NCI-H1417 treated with DMSO at 0.1 percent for 48 hours (cell line): ENCODE data around the gene NENF.
A peak's percentile ranks its signal among the peaks of the same experiment; 100 is the strongest.

Source experiments
- DNase-seq: peaks from one replicate; lab custom pipeline; 2025; lab: John Stamatoyannopoulos, UW

The NENF gene

DNA sequence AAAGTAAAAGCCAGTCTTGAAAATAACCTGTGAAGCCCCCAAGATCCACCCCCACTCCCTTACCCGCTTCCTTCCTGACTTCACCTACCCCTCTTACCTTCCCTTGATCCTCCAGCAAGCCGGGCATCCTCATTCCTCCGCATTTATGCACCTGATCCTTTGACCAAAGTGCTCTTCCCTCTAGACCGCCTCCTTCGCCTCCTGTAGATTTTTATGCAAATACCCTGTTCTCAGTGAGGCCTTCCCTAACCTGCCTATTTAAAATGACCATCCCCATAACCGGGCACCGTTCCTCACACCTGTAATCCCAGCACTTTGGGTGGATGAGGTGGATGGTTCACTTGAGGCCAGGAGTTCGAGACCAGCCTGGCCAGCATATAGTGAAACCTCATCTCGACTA, 1.1 kb upstream of the NENF start:
- DNase-seq = no peak

DNA sequence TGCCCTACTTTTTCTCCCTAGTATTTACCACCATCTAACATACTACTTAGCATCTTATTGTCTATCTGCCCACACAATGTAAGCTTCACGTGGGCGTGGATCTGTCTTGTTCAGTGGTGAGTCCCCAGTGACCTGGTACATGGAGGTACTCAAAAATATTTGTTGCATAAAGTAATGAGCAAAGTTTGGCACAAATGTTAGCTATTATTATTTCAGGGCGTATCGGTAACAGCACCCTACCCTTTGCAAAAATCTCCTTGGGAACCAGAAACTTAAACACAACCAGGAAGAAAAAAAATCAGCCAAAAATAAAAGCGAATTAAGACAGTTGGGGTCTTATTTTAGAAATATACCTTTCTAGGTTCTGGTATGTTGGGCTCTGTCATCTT, 454 bp upstream of the NENF start:
- no peak for DNase-seq

DNA sequence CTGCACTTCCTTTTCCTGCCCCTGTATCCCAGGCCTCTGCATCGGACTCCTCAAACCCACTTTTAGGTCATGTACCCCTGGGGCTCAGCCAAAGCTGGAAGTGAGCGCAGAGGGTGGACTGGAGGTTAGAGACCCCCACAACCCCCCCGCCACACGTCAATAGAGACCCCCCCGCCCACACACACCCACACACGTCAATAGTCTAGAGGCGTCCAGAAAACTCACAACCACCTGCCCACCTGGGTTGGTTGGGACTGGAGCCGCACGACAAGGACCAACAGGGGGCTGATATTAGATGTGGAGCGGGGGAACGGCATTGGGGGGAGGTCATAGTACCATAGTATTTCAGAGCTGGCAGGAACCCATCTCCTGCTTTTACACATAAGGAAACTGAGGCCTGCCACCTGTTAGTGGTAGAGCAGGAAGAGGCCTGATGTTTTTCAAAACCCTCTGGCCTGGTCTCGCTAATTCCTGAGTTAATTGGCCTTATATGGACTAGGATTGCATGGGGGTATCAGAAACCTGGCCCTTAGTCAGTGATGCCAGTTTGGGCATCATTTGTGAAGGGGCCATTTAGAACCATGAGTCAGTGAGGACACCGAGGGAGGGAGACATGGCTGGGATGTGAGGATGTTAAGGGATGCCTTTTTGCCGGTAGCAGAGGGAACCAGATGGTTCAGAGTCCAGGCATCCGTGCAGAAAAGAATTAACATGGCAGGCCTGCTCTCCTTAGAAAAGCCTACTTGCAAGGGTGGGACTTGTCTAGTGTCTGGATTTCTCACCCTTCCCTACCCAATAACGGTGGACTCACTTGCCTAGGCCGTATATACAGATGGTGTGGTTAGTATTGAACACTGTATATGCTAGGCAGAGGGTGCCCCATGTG, 1.1 kb downstream of the NENF start:
- no peak for DNase-seq

DNA sequence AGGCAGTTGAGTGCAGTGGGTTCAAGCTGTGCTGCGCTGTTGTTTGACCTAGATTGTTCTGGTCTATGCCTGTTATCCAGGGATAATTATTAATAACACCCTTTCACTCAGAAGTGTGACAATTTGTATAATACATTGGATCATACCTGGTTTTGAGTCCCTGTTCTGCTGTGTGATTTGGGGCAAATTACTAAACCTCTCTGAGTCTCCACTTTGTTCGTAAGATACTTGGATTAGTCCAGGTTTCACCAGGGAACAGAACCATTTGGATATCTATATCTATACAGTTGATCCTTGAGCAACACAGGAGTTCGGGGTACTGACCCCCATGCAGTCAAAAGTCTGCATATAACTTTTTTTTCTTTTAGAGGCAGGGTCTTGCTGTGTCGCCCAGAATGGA, 2.3 kb downstream of the NENF start:
- DNase-seq = no peak

DNA sequence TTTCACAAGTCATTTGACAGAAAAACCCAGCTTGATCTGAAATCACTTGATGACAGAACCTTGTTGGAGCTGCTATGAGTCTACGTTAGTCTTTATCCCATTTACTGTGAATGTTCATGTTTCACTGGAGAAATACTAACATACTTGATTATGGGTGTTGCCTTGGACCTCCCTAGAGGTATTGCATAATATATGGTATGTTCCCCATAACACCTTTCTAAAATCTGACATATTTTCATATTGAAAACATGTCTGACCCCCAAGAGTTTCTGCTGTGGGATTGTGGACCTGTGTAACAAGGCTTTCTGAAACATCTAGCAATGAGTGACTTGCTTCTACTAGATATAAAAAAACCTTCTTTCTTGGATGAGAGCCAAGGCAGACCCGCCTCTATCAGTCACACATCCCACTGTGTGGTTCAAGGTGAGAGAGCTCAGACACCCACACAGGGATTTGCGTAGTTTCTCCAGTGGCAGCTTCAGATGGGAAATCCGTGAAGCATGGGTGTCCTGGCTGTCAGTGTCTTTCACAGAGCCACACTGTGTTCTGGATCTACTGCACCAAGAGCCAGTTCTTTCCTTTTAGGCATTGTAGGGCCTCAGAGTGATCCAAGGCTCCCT, 4.6 kb downstream of the NENF start:
- DNase-seq = no peak

DNA sequence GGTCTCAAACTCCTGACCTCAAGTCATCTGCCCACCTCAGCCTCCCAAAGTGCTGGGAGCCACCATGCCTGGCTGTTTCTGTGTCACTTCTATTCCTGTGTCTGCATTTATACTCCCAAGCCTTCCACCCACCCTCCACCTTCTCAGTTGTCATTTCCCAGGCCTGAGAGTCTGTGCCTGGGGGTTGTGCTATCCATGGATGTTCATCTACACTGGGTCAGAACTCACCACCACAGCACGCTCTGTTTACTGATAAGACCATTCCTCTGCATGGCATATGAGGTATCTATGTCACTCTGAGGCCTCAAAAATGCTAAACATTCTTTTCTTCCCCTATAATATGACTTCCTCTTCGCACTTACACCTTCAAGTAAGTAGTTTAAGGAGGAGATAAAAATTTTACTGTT, 6.1 kb downstream of the NENF start:
- DNase-seq = no peak

DNA sequence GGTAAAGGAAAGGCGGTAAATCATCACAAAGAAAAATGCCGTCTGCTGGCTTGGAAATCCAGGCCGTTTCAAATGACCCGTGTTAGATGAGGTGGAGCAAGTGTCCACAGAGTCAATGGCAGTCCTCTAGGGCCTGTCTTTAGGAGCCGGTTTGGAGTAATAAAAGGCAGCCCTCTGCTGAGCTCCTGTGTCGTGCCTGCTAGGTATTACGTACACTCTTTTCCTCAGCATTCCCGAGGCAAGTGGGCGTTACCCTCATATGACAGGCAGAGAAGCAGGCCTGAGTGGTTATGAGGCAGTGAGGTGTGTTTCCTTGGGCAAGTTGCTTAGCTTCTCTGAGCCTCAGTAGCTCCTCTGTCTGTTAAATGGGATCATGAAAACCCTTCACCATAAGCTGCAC, 7.7 kb downstream of the NENF start:
- no peak for DNase-seq

DNA sequence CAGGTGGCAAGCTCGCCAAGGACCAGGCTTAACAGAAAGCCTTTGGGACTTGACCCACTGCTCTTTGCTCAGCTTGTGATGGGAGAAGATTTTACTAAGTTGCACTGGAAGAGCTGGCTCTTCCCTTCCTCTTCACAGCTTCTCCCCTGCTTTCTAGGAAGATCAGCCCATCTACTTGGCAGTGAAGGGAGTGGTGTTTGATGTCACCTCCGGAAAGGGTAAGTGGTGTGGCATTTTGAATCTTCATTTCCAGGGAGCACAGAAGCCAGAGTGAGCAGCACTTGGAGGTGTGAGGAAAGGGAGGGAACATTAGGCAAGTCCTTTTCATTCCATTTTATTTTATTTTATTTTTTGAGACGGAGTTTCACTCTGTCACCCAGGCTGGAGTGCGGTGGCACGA, 9.7 kb downstream of the NENF start:
- no peak for DNase-seq

DNA sequence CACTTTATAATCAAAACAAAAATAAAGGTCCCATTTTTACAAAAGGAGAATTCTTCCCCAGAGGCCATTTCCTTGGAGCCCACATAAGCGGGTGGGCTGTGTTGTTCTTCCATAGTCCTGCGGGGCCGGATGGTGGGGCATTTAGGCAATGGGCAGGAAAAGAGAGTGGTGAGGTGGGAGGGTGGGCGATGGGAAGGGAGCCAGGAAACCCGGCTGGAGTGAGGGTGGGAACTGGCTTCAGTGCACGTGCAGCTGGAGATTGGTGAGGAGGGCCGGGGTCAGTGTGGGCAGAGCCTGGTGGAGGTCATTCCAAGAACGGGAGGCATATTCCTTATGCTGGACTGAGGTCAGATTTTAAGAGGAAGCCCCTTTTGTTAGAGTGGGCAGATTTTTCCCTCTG, 13.6 kb downstream of the NENF start:
- no peak for DNase-seq

DNA sequence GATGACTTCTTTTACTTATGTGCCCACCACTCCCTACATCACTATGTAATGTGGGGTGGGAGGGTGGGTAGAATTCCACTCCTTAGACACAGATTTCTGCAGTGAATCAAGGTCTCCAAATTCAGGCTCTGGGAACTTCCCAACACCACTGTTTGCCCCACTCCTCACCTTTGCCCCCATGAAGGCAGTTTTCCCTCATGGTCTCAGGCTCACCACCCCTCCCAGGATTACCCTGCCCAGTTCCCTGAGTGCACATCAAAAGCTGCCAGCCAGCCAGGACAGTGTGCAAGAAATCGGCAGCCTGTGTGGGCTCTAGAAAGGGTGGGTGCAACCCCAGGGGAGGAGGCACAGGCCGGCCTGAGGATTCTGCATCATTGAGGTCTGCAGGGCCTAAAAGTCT, 14.8 kb downstream of the NENF start:
- no peak for DNase-seq

DNA sequence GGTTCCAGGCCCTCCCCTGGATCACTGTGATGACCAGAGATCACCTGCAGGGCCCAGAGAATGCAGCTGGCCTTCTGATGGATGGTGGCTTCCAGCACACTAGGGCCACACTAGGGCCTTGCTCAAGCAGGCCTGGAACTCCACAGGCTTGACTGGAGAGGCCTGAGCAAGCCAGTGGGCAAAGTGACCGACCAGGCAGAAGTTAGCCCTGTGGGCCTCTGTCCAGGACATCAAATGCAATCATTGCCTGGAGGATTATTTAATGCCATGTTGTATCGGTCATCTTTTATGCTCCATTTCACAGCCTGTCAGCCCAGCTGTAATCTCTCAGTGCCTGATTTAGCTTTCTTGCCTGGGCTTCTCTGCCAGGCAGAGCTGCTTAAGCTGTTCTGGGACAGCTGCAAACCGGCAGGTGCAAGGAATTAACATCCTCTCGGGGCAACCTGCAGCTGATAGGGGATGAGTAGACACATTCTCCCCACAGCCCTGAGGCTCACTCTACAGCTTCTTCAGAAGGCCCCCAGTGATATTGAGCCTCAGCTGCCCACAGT, 17.7 kb downstream of the NENF start:
- no peak for DNase-seq

DNA sequence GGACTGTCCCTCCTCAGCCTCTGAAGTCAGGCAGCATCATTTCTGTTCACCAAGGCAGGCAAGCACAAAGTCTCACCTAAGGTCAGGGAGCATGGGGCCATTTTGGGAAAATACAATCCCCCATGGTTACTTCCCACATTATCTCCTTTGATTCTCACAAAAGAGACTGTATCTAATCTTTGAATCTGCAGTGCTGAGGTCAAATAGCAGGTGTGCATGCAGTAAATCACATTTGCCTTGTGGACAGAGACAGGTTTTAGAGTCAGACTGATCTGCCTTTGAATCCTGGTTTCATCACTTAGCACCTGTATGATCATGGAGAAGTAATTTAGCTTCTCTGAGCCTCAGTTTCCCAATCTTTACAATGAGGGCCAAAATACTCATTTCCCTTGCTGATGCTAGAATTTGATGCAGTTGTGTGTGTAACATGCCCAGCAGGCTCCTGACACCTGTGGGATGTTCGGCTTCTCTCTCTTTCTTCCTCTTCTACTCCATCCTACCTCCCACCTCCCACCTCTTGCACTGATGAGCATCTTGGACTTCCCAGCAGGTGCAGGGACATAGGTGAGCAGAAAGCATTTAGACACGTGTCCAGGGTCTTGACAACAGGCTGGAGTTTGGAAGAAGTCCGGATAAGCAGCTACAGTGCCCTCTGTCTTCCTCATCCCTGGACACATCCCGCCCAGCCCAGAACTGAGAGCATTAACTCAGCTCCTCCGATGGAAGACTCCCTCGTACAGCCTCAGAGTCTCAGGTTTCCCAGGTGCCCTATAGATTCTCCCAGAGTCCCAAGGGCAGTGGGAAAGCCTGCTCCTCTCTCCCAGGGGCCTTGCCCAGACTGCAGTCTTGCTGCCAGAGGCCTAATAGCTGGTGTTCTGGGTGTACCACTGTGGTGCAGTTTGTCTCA, 18.9 kb downstream of the NENF start:
- DNase-seq = no peak

DNA sequence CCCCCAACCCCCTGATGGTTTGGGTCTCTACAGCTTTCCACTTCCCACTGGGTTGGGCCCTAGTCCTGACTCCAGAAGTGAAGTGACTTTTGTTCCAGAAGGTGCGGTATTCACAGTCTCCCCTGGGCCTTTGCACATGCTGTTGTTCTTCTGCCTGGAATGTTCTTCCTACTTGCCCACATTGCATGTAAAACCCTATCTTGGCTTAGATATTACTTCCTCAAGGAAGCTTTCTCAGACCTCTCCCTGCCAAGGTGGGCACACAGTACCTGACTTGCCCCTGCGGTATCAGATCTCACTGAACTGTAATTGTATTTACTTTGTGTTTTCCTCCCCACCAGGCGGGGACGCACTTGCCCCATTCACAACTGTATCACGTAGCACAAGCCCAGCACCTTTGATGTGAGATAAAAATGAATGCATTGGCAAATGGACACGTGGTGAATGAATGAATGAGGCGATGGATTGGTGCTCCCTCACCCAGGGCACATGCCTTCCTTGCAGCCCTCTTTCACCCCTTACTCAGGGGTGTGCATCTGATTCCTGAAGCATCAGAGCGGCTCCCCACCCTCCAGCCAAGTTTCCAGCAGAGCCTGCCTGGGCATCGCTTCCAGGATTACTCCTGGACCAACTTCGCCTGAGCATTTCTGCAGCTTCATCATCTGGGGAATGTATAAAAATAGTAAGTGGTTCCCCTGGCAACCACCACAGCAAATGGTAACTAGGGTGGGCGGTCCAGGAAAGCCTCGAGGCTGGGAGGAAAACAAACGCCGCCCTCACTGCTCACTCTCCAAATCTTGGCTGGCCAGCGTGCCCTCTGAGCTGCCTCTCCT, 19.8 kb downstream of the NENF start:
- no peak for DNase-seq

DNA sequence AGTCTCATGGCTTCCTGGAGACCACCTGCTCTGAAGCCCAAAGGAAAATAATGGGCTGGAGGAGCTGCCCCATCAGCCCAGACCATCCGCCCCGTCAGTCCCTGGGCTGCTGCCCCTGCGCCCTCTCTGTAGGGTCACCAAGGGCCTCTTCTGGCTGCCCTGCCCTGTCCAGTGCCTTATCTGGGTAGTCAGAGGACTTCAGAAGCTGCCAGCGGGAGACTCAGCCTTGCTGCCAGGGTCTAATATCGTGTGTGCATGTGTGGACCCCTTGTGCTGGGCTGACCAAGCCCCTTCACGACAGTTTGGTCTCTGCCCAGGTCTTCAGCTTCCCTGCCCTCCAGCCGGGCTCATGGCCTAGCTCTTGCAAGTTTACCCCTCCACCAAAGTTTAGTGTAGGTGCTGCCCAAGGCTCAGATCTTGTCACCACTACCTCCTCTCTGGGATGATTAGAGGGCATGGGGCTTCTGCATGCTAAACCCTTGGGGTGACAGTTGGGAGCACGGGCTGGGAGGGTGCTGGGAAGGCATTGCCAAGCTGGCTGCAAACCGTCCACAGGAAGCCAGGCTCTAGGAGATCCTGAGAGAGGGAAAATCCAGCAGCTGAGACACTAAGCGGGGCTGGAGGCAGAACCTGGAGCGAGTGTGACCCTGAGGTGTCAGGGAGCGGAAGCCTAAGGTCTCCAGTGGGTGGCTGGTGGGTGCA, 20.6 kb downstream of the NENF start:
- DNase-seq = no peak

DNA sequence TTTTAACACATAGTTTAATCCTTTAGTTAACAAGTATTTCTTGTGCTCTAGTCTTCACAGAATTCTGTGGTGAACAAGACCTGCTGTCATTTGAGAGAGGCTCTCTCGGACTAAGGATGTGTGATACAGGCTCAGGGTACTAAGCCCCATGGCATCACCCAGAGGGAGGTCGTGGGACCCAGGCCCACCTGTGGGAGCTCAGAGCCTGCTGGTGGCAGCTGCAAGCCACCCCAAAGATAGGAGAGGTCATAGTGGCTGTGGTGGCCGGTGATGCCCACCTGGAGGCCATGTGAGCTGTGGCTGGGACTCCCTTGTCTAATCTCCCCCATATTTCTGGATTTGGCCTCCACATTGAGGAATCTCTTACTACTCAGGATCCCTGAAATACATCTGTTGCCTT, 22.0 kb downstream of the NENF start:
- DNase-seq = no peak

DNA sequence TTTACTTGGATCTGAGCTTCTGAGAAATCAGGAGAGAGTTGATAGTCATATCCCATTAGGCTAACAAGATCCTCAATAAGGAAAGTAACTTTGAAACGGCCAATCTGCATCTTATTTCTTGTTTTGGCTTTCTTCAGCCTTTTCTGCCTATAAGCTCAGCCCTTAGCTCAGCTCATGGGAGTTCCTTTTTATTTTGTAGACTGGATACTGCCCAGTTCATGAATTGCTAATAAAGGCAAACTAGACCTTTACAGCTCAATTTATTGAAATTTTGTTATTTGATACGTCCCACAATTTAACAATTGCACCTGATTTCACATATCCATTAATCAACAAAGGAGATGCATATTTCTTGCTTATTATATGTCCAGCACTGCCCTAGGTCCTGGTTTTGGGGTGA, 22.7 kb downstream of the NENF start:
- DNase-seq = no peak

DNA sequence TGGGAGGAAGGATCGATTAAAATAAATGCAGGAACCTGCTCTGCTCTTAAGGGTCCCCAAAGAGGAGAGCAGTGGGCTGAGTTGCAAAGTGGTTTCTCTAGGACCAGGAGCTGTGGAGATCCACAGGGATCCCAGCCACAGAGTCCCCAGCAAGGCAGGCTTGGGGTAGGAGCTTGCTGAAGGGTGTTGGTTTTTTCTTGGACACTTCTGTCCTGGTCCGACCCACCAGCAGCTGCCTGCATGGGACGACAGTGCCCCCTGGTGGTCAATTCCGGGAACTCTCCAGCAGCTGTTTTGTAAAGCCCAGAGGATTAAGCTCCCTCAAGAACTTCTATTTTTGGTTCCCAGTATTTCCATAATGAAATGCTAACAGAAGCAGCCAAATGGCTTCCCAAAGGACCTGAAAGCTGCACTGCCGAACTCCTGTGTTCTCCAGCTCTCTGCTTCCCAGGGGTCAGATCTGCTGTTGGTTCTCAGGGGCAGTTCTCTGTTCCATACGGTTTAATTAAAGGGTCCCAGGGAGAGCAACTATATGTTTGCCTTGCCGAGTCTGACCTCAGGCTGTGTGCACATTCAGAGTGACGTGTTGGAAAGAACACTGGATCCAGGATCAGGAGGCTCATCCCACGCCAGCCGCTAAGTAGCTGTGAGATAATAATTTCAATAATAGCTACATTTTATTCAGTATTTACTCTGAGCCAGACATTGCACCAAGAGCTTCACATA, 23.2 kb downstream of the NENF start:
- peak; percentile 29 for DNase-seq

DNA sequence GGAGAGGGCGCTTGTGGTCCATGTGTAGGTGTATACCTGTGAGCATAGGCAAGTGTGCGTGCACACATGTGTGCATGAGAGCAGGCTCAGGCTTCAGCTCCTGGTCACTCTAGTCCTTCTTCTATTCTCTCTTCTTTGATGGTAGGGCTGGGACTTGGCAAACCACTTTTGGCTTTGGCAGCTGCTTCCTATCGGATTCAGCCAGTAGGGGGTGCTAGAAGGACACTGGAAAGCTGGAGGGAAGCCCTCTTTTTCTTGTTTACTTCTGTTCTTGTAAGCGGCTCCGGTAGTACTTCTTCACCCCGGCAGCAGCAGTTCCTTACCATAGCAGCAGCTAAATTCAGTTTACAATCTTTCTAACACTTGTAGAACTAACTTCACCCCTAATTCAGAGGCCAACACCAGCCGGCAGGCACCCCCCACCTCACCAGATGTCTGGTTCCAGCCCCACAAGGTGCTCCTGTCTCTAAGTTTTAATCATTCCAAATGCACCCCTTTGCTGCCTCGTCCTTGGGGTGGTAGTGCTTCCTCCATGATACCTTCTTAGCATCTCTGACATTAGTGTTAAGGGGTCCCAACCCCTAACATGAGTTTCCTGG, 25.1 kb downstream of the NENF start:
- no peak for DNase-seq

DNA sequence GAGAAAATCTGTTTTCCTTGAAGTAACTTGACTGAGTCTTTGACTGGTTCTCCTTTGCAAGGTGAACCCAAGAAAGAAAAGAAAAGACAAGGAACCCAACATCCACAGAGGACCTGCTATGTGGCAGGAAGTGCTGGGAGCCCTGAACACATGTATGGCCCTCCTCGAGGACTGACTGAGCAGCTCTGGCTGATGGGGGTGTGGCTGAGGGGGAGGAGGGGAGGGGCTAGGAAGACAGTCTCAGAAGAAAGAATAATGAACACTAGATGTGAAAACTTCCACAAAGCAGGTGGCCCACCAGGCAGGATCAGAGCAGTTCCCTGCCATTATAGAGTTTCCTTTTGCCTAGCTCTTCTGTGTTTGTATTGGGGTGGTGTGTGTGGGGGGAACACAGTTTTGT, 26.1 kb downstream of the NENF start:
- DNase-seq = no peak

DNA sequence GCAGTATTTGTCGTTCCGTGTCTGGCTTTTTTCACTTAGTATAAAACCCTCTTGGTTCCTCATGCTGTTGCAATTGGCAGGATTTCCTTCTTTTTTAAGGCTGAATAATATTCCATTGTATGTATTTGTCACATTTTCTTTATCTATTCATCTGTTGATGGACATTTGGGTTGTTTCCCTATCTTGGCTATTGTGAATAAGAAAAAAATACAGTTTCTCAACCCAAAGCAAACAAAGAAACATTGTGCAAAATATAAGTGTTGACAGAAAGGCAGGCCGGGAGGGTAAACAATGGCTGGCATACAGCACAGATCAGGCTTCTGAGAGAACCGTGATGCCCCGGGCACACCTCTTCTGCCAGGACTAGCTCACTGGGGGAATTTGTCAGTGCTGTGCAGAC, 26.9 kb downstream of the NENF start:
- no peak for DNase-seq
